Neutrophil (primary cell): Measurements from ENCODE around the gene ARHGEF39.

Experiments
- H3K27ac ChIP-seq: fragments of 200-600 bp; sonication (generic); 2 replicates; pipeline ENCODE4 v1.5.1; 2016; ENCODE audit warnings: mild to moderate bottlenecking, moderate library complexity
- H3K27me3 ChIP-seq: fragments of 200-600 bp; sonication (generic); 2 replicates; pipeline ENCODE4 v1.6.0; 2016; ENCODE audit warnings: mild to moderate bottlenecking
- H3K36me3 ChIP-seq: fragments of 200-600 bp; sonication (generic); 2 replicates; pipeline ENCODE4 v1.5.1; 2017
- H3K4me1 ChIP-seq, 2 experiments: fragments of 200-600 bp in 1 of 2; sonication (generic) in 1 of 2; 1 replicate in 1 of 2; 2 replicates in 1 of 2; pipeline versions ENCODE4 v1.5.1 to v1.6.1; 2013 to 2016; ENCODE audit warnings: low read depth in 1 of 2, low read length in 1 of 2, mild to moderate bottlenecking in 1 of 2, moderate library complexity in 1 of 2; ENCODE audit not compliant: control insufficient read depth in 1 of 2, insufficient read depth in 1 of 2
- H3K4me3 ChIP-seq, 2 experiments: fragments of 200-600 bp in 1 of 2; sonication (generic) in 1 of 2; 1 replicate in 1 of 2; 2 replicates in 1 of 2; pipeline ENCODE4 v1.5.1; 2013 to 2016; ENCODE audit warnings: low read depth in 1 of 2, low read length in 1 of 2, mild to moderate bottlenecking in 1 of 2, moderate library complexity in 1 of 2
- H3K9me3 ChIP-seq: fragments of 200-600 bp; sonication (generic); 2 replicates; pipeline ENCODE4 v1.5.1; 2016
- CTCF ChIP-seq: fragments of 200-600 bp; sonication (generic); IDR thresholded peaks from 2 replicates; pipeline ENCODE4 v1.5.1; 2016; ENCODE audit warnings: antibody characterized with exemption

The ARHGEF39 gene

GRCh38 chr9:35673132-35674024 is 8.4 kb upstream of the ARHGEF39 start, which contains the start of gene CA9:
CA9 (plus strand) TSS chr9:35673928; CDS start chr9:35673960, 32 bp downstream.
- Histone ChIP-seq H3K4me3 (no peak within 1 kb of the TSS), H3K36me3 (no peaks in the 10 kb centered on the region), H3K27me3 (peaks cover 45% of the 10 kb centered on the region), H3K9me3 (no peaks in the 10 kb centered on the region), H3K27ac (no peak within 1 kb of the TSS), H3K4me1 (peaks cover 4 to 13% of the 10 kb centered on the region in 2 experiments)
- TF ChIP-seq CTCF: no peak

- Histone ChIP-seq H3K9me3 (no peaks in the 10 kb centered on the region), H3K4me1 (peaks cover 12 to 13% of the 10 kb centered on the region in 2 experiments), H3K27ac (no peak overlapping the region), H3K4me3 (no peak overlapping the region), H3K27me3 (peaks cover 17% of the 10 kb centered on the region), H3K36me3 (no peaks in the 10 kb centered on the region)
- TF ChIP-seq CTCF: no peak
These were observed 4.5 kb upstream of the ARHGEF39 start for GRCh38 chr9:35669331-35670145.

GRCh38 chr9:35667939-35668338 is 2.9 kb upstream of the ARHGEF39 start:
- Histone ChIP-seq H3K36me3 (no peaks in the 10 kb centered on the region), H3K9me3 (no peaks in the 10 kb centered on the region), H3K27me3 (peaks cover 1% of the 10 kb centered on the region), H3K27ac (no peak overlapping the region), H3K4me3 (no peak overlapping the region), H3K4me1 (peaks cover 22 to 25% of the 10 kb centered on the region in 2 experiments)
- TF ChIP-seq CTCF: no peak

- Histone ChIP-seq H3K9me3 (no peaks in the 10 kb centered on the region), H3K36me3 (no peaks in the 10 kb centered on the region), H3K4me1 (peaks cover 22 to 25% of the 10 kb centered on the region in 2 experiments), H3K27me3 (no peaks in the 10 kb centered on the region), H3K27ac (no peak overlapping the region), H3K4me3 (no peak overlapping the region)
- TF ChIP-seq CTCF: no peak
These were observed 1.6 kb upstream of the ARHGEF39 start for GRCh38 chr9:35666549-35666948.

GRCh38 chr9:35666045-35666444 is 1.1 kb upstream of the ARHGEF39 start:
- Histone ChIP-seq H3K36me3 (no peaks in the 10 kb centered on the region), H3K4me3 (no peak overlapping the region), H3K27me3 (no peaks in the 10 kb centered on the region), H3K27ac (no peak overlapping the region), H3K4me1 (peaks cover 22 to 25% of the 10 kb centered on the region in 2 experiments), H3K9me3 (no peaks in the 10 kb centered on the region)
- TF ChIP-seq CTCF: no peak
